ENCODE results near the gene MAP2K3.
"Not testable (repeated sequence)": the region's sequence is repeated elsewhere in the genome, so short reads cannot be mapped to it uniquely, and the experiment has no call there.

MAP2K3 gene

GRCh38 chr17:21328778-21329177 is 44.3 kb downstream of the MAP2K3 start:
- DNase-seq (ENCODE audit: low spot score), result not testable (repeated sequence)

GRCh38 chr17:21330436-21331160 is 46.1 kb downstream of the MAP2K3 start:
- DNase-seq (ENCODE audit: low spot score), result no peak

- DNase-seq (ENCODE audit: low spot score), result not testable (repeated sequence)
Measured at GRCh38 chr17:21336541-21337294, 52.2 kb downstream of the MAP2K3 start.

GRCh38 chr17:21337981-21338625 is 53.6 kb downstream of the MAP2K3 start:
- DNase-seq (ENCODE audit: low spot score), result not testable (repeated sequence)

GRCh38 chr17:21339011-21339410 is 54.5 kb downstream of the MAP2K3 start:
- DNase-seq (ENCODE audit: low spot score), result no peak

- DNase-seq (ENCODE audit: low spot score), result not testable (repeated sequence)
Measured at GRCh38 chr17:21339571-21339970, 55.1 kb downstream of the MAP2K3 start.

- DNase-seq (ENCODE audit: low spot score), result not testable (repeated sequence)
Measured at GRCh38 chr17:21340407-21340806, 55.9 kb downstream of the MAP2K3 start.

- DNase-seq (ENCODE audit: low spot score), result not testable (repeated sequence)
Measured at GRCh38 chr17:21341279-21341678, 56.8 kb downstream of the MAP2K3 start.

- DNase-seq (ENCODE audit: low spot score), result not testable (repeated sequence)
Measured at GRCh38 chr17:21341925-21342540, 57.5 kb downstream of the MAP2K3 start.

GRCh38 chr17:21343061-21343949 is 58.8 kb downstream of the MAP2K3 start:
- not testable (repeated sequence) for DNase-seq (ENCODE audit: low spot score)

GRCh38 chr17:21344801-21345200 is 60.3 kb downstream of the MAP2K3 start:
- not testable (repeated sequence) for DNase-seq (ENCODE audit: low spot score)

GRCh38 chr17:21345236-21345635 is 60.7 kb downstream of the MAP2K3 start:
- peak; percentile 17 for DNase-seq (ENCODE audit: low spot score)

GRCh38 chr17:21346107-21346506 is 61.6 kb downstream of the MAP2K3 start:
- not testable (repeated sequence) for DNase-seq (ENCODE audit: low spot score)

- DNase-seq (ENCODE audit: low spot score), result not testable (repeated sequence)
Measured at GRCh38 chr17:21346651-21347250, 62.2 kb downstream of the MAP2K3 start.

- not testable (repeated sequence) for DNase-seq (ENCODE audit: low spot score)
Measured at GRCh38 chr17:21347660-21348059, 63.1 kb downstream of the MAP2K3 start.

GRCh38 chr17:21348081-21348925 is 63.8 kb downstream of the MAP2K3 start:
- not testable (repeated sequence) for DNase-seq (ENCODE audit: low spot score)

GRCh38 chr17:21348926-21349261 is 64.4 kb downstream of the MAP2K3 start:
- not testable (repeated sequence) for DNase-seq (ENCODE audit: low spot score)

GRCh38 chr17:21349358-21350050 is 65.0 kb downstream of the MAP2K3 start:
- not testable (repeated sequence) for DNase-seq (ENCODE audit: low spot score)

GRCh38 chr17:21350495-21350894 is 66.0 kb downstream of the MAP2K3 start:
- not testable (repeated sequence) for DNase-seq (ENCODE audit: low spot score)
